ENCODE results near the gene ZNF544.

Gene ZNF544

DNA sequence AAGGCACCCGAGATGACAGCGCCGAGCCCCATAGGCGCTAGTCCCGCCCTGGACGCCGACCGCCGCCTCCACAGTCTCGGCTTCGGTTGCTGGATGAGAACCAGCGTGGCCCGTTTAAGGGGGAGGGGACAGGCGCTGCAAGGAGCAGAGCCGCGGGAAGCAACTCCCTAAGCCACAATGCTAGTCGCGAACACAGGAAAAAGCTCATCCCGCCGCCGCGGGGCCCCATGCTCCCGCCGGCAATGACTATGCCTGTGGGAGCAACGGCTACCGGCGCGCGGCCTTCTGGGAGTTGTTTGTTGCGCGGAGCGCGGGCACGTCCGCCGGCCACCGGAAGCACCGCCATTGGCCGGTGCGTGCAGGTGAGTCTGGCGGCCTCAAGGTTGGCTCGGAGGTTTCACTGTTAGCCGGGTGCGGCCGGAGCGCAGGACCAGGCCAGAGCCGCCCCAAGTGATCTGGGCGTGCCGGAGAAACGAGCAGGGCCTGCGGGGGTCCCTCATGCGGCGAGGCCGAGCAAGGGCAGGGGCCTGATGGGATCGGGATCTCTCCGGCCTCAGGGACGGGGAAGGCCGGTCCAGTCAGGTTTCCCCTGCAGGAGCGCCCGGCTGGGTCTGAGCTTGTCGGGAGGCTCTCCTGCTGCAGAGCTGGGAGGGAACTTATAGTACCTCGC, at the start of gene ZNF544:
ZNF544 (plus strand) TSS at position 330 of the 670 bp plus-strand sequence. CDS start 15,110 bp downstream, outside the sequence.
- peak; percentile 82 for DNase-seq

DNA sequence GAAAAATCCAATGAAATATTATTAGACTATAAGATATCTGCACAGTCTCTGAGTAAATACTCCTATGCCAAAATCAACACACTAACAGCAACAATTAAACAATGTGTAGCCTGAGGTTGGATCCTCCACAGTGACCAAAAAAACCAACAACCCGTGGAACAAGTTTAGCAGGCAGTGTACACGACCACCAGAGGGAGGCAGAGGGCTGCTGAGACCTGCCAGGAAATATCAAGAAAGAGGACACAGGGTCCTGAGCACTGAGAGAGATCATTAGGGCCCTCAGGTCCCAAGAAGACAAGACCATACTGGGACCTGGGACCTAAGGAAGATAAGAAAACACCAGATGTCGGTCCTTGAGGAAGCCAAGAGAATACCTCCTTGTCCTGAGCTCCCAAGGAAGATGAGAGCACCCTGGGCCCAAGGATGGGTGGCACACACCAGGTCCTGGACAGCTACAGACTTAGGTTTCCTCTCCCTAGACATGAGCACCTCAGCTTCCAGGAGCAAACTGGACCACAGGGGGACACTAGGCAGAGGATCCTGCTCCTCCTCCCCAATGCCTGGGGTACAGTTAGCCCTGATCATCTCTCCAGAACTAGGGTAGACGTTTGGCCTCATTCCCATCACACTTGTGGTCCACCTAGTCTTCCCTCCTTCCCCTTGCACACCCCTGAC, 46.7 kb upstream of the ZNF544 start:
- peak; percentile 21 for DNase-seq

DNA sequence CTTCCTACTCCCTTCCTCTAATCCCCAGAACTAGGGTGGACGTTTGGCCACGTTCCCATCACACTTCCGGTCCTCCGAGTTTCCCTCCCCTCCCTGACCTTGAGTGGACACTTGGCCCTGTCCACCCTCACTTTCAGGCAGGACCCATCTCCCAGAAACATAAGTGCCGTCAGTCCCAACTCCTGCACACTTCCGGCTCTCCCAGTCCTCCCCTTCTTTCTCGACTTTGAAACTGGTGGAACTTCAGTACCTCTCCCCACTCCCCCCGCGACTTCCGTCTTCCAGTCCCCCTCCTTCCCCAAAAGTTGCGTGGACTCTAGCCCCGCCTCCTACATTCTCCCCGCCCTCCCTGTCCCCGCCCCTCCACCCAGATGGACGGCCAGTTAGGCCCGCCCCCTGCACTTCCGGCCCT, 46.1 kb upstream of the ZNF544 start:
- DNase-seq = no peak

DNA sequence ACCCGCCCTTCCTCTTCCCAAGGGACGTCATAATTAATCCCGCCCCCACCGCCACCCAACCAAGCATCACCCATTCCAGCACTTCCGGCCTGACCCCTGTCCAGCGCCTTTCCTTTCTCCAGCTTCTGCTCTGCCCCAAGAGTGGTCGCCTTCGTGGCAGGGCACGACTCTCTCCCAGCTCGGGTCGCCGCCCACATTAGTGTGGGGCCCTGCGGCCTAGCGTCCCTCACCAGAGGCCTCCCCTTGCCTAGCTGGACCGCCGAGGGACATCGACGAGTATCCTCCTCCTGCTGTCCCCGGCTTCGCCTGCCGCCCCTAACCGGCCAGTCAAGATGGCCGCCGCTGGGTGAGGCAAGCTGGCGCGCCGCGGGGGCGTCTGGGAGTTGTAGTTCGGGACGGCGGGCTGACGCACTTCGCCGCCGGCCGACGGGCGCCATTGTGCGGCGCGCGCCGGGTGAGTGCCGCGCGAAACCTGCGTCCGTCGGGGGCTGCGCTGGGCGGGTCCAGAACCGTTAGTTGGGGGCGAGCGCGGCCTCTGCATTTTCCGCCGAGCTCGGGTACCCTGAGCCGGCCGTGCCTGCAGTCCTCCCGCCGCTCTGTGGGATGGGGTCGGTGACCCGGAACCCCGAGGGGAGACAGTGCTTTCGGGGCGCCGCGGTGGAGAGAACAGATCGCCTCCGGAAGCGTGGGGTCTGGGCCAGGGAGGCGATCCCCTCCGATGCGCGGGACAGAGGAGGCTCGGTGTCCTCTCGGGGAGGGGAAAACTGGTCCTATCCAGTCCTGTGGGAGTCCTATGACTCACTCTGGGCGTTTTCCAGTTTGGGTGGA, 45.5 kb upstream of the ZNF544 start, which contains the start of gene ZNF274:
ZNF274 (plus strand) TSS at position 73 of the 828 bp plus-strand sequence. CDS start 905 bp downstream, outside the sequence.
- DNase-seq = peak; percentile 95

DNA sequence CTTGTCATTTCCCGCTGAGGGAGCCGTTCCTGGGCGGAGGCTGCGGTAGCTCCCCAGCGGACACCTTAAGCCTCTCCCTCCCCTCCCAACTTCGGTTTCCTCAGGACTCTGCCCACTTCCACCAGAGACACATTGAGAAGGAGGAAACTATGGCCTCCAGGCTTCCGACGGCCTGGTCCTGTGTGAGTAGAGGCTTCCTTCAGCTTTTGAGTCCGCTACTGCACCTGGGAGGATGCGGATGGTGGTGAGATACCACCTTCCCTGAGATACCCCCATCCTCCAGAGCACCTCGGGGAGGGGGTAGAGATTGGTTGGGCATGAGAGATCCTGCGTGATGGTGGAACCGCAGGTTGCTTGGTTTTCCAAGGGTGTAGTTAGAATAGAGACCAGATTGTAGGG, 44.9 kb upstream of the ZNF544 start:
- DNase-seq = no peak

DNA sequence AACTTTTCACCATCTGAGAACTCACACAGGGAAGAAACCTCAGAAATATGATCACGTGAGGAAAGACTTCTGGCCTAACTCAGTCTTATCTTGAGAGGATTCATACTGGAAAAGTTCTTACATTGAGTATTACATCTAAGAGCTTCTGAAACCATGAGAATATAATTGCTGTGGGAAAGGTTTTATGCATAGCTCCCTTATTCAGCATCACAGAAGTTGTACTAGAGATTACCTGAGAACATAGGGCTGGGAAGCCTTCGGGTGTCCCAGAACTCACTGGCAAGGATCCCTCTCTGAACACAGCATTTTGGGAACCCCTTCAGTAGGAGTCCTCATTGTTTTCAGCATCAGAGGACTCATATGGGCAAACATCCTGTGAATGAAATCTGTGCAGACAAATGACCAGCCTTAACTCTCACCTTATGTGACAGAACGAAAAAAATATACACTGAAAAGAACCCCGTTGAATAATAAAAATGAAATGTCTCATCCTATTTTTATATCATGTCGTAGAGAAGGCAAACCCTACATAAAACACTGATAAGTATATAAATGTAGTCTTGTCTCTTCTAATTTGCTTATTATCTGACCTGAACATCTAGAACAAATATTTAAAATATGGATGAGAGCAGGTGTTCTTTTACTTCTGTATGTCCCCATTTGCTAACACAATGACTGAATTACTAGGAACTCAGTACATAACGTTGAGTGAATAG, 31.7 kb upstream of the ZNF544 start:
- DNase-seq = no peak

DNA sequence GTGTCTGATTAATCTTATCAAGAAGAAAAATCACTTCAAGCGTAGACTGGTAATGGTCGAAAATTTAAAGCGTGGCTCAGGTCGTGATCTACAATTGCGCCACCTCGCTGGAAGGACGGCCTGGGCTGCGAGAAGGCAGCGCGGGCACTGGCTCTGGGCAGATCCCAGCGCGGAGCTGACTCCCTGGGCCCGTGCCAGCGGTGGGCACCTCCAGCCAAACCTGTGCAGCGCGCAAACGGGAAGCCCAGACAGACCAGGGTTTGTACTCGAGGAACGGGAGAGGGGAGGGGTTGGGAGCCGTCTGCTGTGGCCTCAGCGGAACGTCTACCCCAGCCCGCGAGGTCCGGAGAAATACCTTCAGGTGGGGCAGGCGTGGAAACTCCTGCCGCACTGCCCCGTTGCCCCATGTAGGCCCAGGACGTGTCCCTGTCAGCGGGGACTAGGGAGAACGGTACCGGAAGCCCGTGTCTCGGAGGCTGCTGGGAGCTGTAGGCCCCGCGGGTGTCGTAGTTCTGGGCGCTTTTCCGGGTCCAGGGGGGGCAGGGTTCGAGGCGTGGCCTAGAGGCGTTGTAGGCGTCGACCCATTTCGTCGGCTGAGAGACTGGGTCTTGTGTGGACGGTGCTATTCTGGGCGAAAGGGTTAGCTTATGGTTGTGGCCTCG, 24.8 kb upstream of the ZNF544 start:
- peak; percentile 56 for DNase-seq

DNA sequence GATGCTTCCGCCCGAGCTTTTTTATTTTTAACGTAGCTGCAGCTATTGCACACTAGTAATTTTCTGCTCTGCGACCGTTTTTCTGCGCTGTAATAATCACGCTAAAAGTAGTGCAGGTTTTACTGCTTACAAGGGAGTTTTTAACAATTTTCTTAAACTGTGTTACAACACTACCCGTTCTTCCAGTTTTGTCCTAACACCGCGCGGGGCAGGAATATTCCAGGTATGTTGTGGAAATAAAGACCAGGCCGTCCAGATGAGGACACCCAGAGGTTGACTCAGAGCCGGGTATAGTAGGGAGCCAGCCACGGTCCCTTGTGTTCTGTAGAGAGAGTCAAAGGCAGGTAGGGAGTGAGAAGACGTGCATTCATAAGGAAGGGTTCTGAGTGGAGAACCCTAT, 24.1 kb upstream of the ZNF544 start:
- no peak for DNase-seq

DNA sequence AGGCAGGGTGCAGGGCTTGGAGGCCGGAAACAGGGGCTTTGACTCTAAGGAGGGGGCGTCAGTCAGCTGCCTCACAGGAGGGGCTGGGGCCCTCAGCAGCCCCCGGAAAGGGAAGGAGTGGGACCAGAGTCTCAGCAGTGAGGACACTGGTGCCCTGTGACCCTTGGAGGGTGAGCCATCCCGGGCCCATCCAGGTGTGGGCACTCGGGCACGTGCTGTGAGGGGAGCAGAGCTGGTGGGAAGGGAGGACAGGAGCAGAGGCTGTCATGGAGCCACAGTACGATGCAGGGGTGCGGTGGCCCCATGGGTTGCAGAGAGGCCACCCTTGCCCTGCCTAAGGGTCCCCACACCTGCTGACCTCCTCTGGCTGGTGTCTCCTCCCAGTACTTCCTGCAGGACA, 19.1 kb upstream of the ZNF544 start:
- no peak for DNase-seq

DNA sequence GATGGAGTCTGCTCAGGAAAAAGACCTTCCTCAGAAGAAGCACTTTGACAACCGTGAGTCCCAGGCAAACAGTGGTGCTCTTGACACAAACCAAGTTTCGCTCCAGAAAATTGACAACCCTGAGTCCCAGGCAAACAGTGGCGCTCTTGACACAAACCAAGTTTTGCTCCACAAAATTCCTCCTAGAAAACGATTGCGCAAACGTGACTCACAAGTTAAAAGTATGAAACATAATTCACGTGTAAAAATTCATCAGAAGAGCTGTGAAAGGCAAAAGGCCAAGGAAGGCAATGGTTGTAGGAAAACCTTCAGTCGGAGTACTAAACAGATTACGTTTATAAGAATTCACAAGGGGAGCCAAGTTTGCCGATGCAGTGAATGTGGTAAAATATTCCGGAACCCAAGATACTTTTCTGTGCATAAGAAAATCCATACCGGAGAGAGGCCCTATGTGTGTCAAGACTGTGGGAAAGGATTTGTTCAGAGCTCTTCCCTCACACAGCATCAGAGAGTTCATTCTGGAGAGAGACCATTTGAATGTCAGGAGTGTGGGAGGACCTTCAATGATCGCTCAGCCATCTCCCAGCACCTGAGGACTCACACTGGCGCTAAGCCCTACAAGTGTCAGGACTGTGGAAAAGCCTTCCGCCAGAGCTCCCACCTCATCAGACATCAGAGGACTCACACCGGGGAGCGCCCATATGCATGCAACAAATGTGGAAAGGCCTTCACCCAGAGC, 16.2 kb upstream of the ZNF544 start:
- DNase-seq = no peak

DNA sequence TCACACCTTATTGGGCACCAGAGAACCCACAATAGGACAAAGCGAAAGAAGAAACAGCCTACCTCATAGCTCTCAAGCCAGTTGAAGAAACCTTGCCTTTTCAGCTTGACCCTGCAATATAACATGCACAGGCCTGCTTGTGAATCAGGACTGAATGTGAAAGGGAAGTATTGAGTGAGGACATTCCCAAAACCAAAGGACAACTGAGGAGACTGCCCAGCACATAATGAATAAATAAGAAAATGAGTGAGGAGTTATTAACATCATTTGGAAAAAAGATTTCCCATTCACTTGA, 15.7 kb upstream of the ZNF544 start:
- no peak for DNase-seq

DNA sequence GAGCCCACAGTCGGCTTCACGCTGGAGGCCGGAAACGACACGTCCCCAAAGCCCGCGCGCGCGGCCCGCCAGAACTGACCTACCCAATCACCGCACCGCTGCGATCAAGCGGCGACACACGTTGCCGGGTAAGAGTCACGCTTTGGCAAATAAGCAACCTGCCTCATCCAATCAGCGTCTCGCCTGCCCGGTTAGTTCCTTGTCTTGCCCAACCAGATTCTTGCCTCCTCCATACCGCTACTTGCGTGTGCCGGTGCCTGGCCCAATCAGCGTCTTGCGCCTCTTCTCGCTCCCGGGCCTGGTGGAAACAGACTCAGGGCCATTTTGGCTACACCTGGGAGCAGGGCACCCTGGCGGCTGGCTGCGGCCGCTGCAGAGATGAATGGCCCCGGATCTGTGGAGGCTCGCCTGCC, 11.6 kb upstream of the ZNF544 start:
- no peak for DNase-seq

DNA sequence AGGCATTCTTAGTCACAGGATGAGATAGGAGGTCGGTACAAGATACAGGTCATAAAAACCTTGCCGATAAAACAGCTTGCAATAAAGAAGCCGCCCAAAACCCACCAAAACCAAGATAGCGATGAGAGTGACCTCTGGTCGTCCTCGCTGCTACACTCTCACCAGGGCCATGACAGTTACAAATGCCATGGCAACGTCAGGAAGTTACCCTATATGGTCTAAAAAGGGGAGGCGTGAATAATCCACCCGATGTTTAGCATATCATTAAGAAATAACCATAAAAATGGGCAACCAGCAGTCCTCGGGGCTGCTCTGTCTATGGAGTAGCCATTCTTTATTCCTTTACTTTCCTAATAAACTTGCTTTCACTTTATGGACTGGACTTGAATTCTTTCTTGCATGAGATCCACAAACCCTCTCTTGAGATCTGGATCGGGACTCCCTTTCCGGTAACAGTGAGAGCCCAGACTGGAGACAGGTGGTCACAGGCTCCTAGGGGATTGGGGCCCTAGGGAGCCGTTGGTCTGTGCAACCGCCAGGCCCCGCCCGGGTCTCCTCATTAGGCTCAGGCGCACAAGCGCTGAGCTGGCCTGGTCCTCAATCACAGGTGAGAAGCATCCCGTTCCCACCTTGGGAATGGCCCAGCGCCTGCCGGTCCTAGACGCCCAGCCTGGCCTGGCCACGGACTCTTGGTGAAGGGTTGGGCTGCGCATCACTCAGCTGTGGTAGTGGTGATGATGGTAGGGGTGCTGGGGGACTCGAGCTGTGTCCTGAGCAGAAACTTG, 10.9 kb upstream of the ZNF544 start:
- no peak for DNase-seq

DNA sequence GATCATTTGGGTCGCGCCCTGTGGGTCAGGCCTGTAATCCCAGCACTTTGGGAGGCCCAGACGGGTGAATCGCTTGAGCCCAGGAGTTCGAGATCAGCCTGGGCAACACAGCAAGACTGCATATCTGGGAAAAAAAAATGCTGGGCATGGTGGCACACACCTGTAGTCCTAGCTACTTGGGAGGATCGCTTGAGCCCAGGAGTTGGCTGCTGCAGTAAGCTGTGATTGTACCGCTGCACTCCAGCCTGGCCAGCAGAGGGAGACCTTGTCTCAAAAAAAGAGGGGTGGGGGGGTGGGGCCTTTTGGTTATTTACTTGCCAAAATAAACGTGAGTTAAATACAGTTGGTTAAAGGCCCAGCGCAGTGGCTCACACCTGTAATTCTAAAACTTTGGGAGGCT, 9.8 kb upstream of the ZNF544 start:
- no peak for DNase-seq

DNA sequence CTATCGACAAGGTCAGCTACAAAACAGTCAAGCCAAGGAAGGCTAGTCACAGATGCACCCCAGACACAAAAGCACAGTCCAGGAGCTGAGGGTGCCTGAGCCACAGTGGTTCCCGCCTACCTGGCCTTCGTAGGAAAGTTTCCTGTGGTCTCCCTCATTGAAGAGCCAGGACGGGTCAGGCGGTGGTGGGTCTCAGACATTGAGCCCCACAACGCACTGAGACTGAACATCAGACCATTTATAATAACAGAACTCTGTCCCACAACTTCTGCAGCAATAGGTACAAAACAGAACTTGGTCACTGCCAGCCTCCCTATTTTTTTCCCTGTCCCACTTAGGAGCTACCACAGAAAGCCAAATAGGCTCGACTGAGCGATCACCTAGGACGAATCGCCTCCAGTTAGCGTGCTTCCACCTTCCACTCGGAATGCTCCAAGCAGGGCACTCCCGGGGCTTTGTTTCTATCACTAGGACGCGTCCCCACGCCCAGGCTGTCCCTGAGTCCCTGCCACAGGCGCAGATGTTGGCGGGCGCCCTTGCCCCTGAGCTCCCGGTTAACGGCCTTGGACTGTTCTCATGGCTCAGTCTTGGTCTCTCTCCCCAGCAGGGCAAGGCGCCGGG, 640 bp upstream of the ZNF544 start:
- DNase-seq = no peak

DNA sequence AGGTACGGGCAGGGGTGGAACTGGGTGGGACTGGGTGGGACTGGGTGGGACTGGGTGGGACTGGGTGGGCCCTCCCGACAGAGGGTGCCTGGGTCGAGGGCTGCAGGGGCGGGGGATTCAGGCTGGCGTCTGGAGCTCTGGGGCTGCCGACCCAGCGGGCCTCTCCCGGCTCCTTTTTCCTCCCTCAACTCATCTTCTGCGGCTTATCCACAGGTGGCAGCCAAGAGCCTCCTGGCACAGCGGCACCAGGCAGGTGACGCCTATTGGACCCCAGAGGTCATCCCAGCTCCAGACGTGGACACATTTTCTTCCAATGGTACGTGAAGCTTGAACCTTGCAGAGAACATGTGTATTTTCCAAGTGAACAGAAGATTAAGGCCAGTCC, 533 bp downstream of the ZNF544 start:
- DNase-seq = peak; percentile 37

DNA sequence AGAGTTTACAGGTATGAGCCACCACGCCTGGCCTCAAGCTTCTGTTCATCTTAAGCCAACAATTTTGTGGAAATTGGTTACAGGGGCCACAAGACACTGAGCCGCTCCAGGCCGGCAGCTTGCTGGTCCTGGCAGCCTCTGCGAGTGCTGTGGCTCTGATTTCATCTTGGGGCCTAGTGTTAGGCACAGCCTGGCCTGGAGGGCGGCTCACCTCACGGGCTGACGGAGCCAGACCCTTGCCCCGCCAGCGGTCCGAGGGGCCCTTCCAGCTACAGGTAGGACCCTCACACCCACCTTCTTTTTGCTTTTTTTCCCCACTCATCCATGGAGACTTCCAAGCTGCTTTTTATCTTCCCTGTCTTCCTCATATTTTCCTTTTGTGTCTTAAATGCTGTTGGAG, 8.6 kb downstream of the ZNF544 start:
- DNase-seq = no peak

DNA sequence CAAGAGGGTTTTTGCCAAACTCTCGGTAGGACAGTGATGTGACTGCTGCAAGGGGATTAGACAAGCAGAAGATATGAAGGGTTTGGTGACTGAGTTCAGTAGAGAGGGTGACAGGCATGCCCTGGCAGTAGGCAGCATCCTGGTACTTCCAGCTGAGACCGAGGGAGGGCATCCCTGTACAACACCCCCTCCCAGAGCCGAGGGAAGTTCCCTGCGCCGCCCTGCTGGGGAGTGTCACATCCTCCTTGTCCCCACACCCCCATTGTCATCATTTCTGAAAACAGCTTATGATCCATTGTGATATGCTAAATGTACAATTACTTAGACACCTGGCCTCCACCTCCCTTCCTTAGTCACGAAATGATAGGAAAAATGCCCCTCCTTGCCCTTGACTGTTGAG, 14.6 kb downstream of the ZNF544 start:
- DNase-seq = no peak

DNA sequence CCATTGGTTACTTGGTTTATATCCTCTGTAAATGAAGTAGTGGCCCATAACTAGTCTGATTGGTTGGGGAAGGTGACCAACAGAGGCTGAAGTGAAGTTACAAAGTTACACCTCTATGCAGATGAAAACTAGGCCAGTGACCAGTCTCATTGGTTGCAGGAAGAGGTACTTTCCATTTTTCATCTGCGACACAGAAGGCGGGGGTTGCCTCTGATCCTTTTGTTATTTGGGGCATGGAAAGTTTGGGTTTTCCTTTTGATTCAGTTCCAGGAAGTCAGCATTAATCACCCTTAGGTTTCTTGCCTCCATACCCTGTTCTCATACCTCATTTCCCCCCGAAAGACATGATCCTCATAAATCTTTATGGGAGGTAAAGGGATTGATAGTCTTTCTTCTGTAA, 20.2 kb downstream of the ZNF544 start:
- DNase-seq = no peak

DNA sequence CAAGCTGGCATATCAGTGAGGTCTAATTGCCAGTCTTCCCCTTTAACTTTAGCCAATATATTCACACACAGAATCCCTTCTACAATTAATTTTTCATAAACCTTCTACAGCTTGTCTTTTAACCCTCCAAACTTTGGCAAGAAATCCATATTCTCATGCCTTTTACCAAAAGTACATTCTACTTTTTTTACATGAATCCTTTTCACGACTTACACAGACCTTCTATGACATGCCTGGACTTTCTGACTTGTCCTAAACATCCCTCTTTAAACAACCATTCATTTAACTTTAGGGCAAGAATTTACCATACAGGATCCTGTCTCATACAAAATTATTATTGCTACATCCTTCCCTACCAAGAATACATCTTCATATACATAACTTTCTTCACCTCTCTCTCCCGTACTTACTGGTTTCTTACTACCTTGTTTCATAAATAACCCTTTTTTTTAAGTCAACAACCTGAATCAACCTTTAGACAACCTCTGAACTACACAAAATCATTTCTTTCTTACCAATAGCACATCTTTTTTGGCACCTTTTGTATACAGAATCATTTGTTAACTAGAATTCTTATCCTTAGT, 23.5 kb downstream of the ZNF544 start:
- DNase-seq = no peak
